Medulla oblongata (tissue), 1 donor: Measurements from ENCODE around the gene PRR11.
"Not testable (repeated sequence)": the region's sequence is repeated elsewhere in the genome, so short reads cannot be mapped to it uniquely, and the experiment has no call there.

Source experiments
- DNase-seq: peaks from one replicate; pipeline ENCODE4 v3.0.0-alpha.2; 2015; ENCODE audit errors: extremely low spot score

The PRR11 gene

GRCh38 chr17:59155439-59156177 lies at the start of gene PRR11:
PRR11 (plus strand) TSS chr17:59155746; CDS start chr17:59169753, 14,007 bp downstream.
- peak; percentile 100 for DNase-seq

GRCh38 chr17:59105852-59106462 lies 49.6 kb upstream of the PRR11 start:
- DNase-seq, result peak; percentile 69

GRCh38 chr17:59106463-59107305 lies 48.9 kb upstream of the PRR11 start, which contains the start of gene TRIM37:
TRIM37 (minus strand) TSS chr17:59106880; CDS start chr17:59106461, 419 bp downstream.
- DNase-seq, result peak; percentile 97

- no peak for DNase-seq
These were observed 48.3 kb upstream of the PRR11 start for GRCh38 chr17:59107306-59107670.

GRCh38 chr17:59108400-59109102 lies 47.0 kb upstream of the PRR11 start:
- no peak for DNase-seq

GRCh38 chr17:59110973-59111372 lies 44.6 kb upstream of the PRR11 start:
- no peak for DNase-seq

GRCh38 chr17:59111539-59111938 lies 44.0 kb upstream of the PRR11 start:
- no peak for DNase-seq

- no peak for DNase-seq
These were observed 40.1 kb upstream of the PRR11 start for GRCh38 chr17:59115474-59115873.

GRCh38 chr17:59121901-59122480 lies 33.6 kb upstream of the PRR11 start:
- no peak for DNase-seq

- no peak for DNase-seq
These were observed 30.9 kb upstream of the PRR11 start for GRCh38 chr17:59124665-59125064.

- no peak for DNase-seq
These were observed 28.6 kb upstream of the PRR11 start for GRCh38 chr17:59126809-59127417.

GRCh38 chr17:59129814-59130213 lies 25.7 kb upstream of the PRR11 start:
- no peak for DNase-seq

GRCh38 chr17:59131131-59131530 lies 24.4 kb upstream of the PRR11 start:
- DNase-seq, result no peak

- not testable (repeated sequence) for DNase-seq
These were observed 17.2 kb upstream of the PRR11 start for GRCh38 chr17:59138339-59138738.

GRCh38 chr17:59139939-59140338 lies 15.6 kb upstream of the PRR11 start:
- DNase-seq, result no peak

- DNase-seq, result no peak
These were observed 13.7 kb upstream of the PRR11 start for GRCh38 chr17:59141860-59142259.

GRCh38 chr17:59145571-59146096 lies 9.9 kb upstream of the PRR11 start:
- no peak for DNase-seq

GRCh38 chr17:59149051-59149450 lies 6.5 kb upstream of the PRR11 start:
- no peak for DNase-seq

GRCh38 chr17:59149841-59150511 lies 5.6 kb upstream of the PRR11 start:
- no peak for DNase-seq

- no peak for DNase-seq
These were observed 4.5 kb upstream of the PRR11 start for GRCh38 chr17:59151006-59151405.
